Measurements from ENCODE around the gene ITGA11.

The ITGA11 gene

DNA sequence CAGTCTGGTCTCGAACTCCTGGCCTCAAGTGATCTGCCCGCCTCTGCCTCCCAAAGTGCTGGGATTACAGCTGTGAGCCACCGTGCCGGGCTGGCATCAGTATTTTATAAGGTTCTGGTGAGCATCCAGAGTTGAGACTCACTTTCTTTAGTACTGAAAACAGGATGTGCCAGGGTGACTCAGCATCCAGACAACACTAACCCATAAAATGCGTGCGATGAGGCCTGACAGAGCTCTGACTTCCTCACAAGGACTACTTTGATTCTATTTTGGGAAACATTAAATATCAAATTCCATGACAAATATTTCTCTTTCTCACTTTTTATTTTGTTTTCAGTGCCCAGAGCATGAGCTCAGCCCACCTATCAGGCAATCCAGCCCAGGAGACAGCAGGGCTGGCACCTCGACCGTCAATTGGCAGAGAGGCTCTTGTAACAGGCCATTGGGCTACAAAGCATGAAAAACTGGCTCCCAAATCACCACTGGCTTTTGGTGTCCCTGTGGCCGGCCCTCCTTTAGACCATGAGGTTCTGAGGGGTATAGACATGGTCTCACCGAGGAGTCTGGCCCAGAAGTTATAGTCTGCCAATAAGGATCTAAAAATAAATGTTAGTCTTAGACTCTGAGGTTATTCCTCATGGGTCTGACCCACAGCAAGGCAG, 79.4 kb downstream of the ITGA11 start:
- Histone ChIP-seq H3K27me3 (ENCODE audit: low read depth, low read length) (no peaks in the 10 kb centered on the region), H3K9me3 (ENCODE audit: control insufficient read depth in 1 of 2, low read length in 2 of 2) (peaks cover 0 to 10% of the 10 kb centered on the region in 2 donors), H3K4me1 (ENCODE audit: control insufficient read depth in 1 of 2, insufficient read depth in 2 of 2, low read length in 2 of 2) (peaks cover 0 to 4% of the 10 kb centered on the region in 2 donors), H3K27ac (ENCODE audit: low read length) (no peak overlapping the region), H3K4me3 (ENCODE audit: low read depth in 1 of 2, low read length in 2 of 2) (no peak overlapping the region), H3K36me3 (ENCODE audit: control insufficient read depth in 1 of 2, insufficient read depth in 2 of 2, low read length in 2 of 2) (peaks cover 0 to 3% of the 10 kb centered on the region in 2 donors)

- no peaks in the 10 kb centered on the region for H3K9me3 ChIP-seq (ENCODE audit: control insufficient read depth in 1 of 2, low read length in 2 of 2)
- H3K4me3 ChIP-seq (ENCODE audit: low read depth in 1 of 2, low read length in 2 of 2), result no peak overlapping the region
- no peak overlapping the region for H3K27ac ChIP-seq (ENCODE audit: low read length)
- peaks cover 0 to 4% of the 10 kb centered on the region in 2 donors for H3K4me1 ChIP-seq (ENCODE audit: control insufficient read depth in 1 of 2, insufficient read depth in 2 of 2, low read length in 2 of 2)
- H3K36me3 ChIP-seq (ENCODE audit: control insufficient read depth in 1 of 2, insufficient read depth in 2 of 2, low read length in 2 of 2), result peaks cover 0 to 3% of the 10 kb centered on the region in 2 donors
- no peaks in the 10 kb centered on the region for H3K27me3 ChIP-seq (ENCODE audit: low read depth, low read length)
Observed at GRCh38 chr15:68349151-68349550, 82.8 kb downstream of the ITGA11 start.

DNA sequence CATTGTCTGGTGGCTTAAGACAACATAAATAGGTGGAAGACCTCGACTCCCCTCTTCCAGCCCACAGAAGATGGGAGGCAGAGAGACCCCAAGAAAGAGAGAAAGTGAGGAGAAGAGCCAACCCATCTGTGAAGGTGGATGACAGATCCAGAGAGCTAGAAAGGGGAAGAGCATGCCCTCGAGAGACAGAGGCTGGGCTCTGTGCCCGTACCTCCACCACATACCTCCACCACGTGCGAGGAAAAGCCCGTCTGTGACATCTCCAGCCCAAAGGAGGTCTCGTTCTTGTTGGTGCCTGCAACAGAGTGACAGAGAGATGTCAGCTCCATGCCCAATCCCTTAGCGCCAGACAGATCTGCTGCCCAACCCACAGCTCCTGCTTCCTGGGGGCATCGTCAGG, 83.4 kb downstream of the ITGA11 start:
- H3K9me3 ChIP-seq (ENCODE audit: control insufficient read depth in 1 of 2, low read length in 2 of 2), result no peaks in the 10 kb centered on the region
- H3K27ac ChIP-seq (ENCODE audit: low read length), result no peak overlapping the region
- H3K36me3 ChIP-seq (ENCODE audit: control insufficient read depth in 1 of 2, insufficient read depth in 2 of 2, low read length in 2 of 2), result peaks cover 0 to 3% of the 10 kb centered on the region in 2 donors
- no peaks in the 10 kb centered on the region for H3K27me3 ChIP-seq (ENCODE audit: low read depth, low read length)
- H3K4me1 ChIP-seq (ENCODE audit: control insufficient read depth in 1 of 2, insufficient read depth in 2 of 2, low read length in 2 of 2), result peaks cover 0 to 4% of the 10 kb centered on the region in 2 donors
- no peak overlapping the region for H3K4me3 ChIP-seq (ENCODE audit: low read depth in 1 of 2, low read length in 2 of 2)

GRCh38 chr15:68348081-68348480, 83.9 kb downstream of the ITGA11 start:
- H3K4me3 ChIP-seq (ENCODE audit: low read depth in 1 of 2, low read length in 2 of 2), result no peak overlapping the region
- H3K4me1 ChIP-seq (ENCODE audit: control insufficient read depth in 1 of 2, insufficient read depth in 2 of 2, low read length in 2 of 2), result peaks cover 0 to 4% of the 10 kb centered on the region in 2 donors
- H3K27me3 ChIP-seq (ENCODE audit: low read depth, low read length), result no peaks in the 10 kb centered on the region
- no peak overlapping the region for H3K27ac ChIP-seq (ENCODE audit: low read length)
- peaks cover 0 to 2% of the 10 kb centered on the region in 2 donors for H3K36me3 ChIP-seq (ENCODE audit: control insufficient read depth in 1 of 2, insufficient read depth in 2 of 2, low read length in 2 of 2)
- H3K9me3 ChIP-seq (ENCODE audit: control insufficient read depth in 1 of 2, low read length in 2 of 2), result no peaks in the 10 kb centered on the region

- no peak overlapping the region for H3K4me3 ChIP-seq (ENCODE audit: low read depth in 1 of 2, low read length in 2 of 2)
- H3K9me3 ChIP-seq (ENCODE audit: control insufficient read depth in 1 of 2, low read length in 2 of 2), result no peaks in the 10 kb centered on the region
- no peaks in the 10 kb centered on the region for H3K36me3 ChIP-seq (ENCODE audit: control insufficient read depth in 1 of 2, insufficient read depth in 2 of 2, low read length in 2 of 2)
Observed at GRCh38 chr15:68347392-68347791, 84.6 kb downstream of the ITGA11 start.

GRCh38 chr15:68346979-68347378, 85.0 kb downstream of the ITGA11 start:
- Histone ChIP-seq H3K27ac (ENCODE audit: low read length) (no peak overlapping the region), H3K36me3 (ENCODE audit: control insufficient read depth in 1 of 2, insufficient read depth in 2 of 2, low read length in 2 of 2) (no peaks in the 10 kb centered on the region), H3K9me3 (ENCODE audit: control insufficient read depth in 1 of 2, low read length in 2 of 2) (no peaks in the 10 kb centered on the region), H3K4me1 (ENCODE audit: control insufficient read depth in 1 of 2, insufficient read depth in 2 of 2, low read length in 2 of 2) (peaks cover 0 to 4% of the 10 kb centered on the region in 2 donors), H3K27me3 (ENCODE audit: low read depth, low read length) (no peaks in the 10 kb centered on the region), H3K4me3 (ENCODE audit: low read depth in 1 of 2, low read length in 2 of 2) (no peak overlapping the region)

More at GRCh38 chr15:68347392-68347791, 84.6 kb downstream of the ITGA11 start:
- H3K27ac ChIP-seq (ENCODE audit: low read length), result no peak overlapping the region
- H3K27me3 ChIP-seq (ENCODE audit: low read depth, low read length), result no peaks in the 10 kb centered on the region
- H3K4me1 ChIP-seq (ENCODE audit: control insufficient read depth in 1 of 2, insufficient read depth in 2 of 2, low read length in 2 of 2), result peaks cover 0 to 3% of the 10 kb centered on the region in 2 donors

GRCh38 chr15:68345481-68345880, 86.5 kb downstream of the ITGA11 start:
- no peak overlapping the region for H3K4me3 ChIP-seq (ENCODE audit: low read depth in 1 of 2, low read length in 2 of 2)
- no peak overlapping the region for H3K27ac ChIP-seq (ENCODE audit: low read length)
- H3K4me1 ChIP-seq (ENCODE audit: control insufficient read depth in 1 of 2, insufficient read depth in 2 of 2, low read length in 2 of 2), result peaks cover 0 to 17% of the 10 kb centered on the region in 2 donors
- no peaks in the 10 kb centered on the region for H3K9me3 ChIP-seq (ENCODE audit: control insufficient read depth in 1 of 2, low read length in 2 of 2)
- H3K36me3 ChIP-seq (ENCODE audit: control insufficient read depth in 1 of 2, insufficient read depth in 2 of 2, low read length in 2 of 2), result no peaks in the 10 kb centered on the region
- H3K27me3 ChIP-seq (ENCODE audit: low read depth, low read length), result no peaks in the 10 kb centered on the region

- H3K27me3 ChIP-seq (ENCODE audit: low read depth, low read length), result no peaks in the 10 kb centered on the region
- no peak overlapping the region for H3K27ac ChIP-seq (ENCODE audit: low read length)
- H3K9me3 ChIP-seq (ENCODE audit: control insufficient read depth in 1 of 2, low read length in 2 of 2), result no peaks in the 10 kb centered on the region
- H3K36me3 ChIP-seq (ENCODE audit: control insufficient read depth in 1 of 2, insufficient read depth in 2 of 2, low read length in 2 of 2), result no peaks in the 10 kb centered on the region
- H3K4me3 ChIP-seq (ENCODE audit: low read depth in 1 of 2, low read length in 2 of 2), result no peak overlapping the region
- H3K4me1 ChIP-seq (ENCODE audit: control insufficient read depth in 1 of 2, insufficient read depth in 2 of 2, low read length in 2 of 2), result peaks cover 0 to 17% of the 10 kb centered on the region in 2 donors
Observed at GRCh38 chr15:68344600-68344999, 87.4 kb downstream of the ITGA11 start.

DNA sequence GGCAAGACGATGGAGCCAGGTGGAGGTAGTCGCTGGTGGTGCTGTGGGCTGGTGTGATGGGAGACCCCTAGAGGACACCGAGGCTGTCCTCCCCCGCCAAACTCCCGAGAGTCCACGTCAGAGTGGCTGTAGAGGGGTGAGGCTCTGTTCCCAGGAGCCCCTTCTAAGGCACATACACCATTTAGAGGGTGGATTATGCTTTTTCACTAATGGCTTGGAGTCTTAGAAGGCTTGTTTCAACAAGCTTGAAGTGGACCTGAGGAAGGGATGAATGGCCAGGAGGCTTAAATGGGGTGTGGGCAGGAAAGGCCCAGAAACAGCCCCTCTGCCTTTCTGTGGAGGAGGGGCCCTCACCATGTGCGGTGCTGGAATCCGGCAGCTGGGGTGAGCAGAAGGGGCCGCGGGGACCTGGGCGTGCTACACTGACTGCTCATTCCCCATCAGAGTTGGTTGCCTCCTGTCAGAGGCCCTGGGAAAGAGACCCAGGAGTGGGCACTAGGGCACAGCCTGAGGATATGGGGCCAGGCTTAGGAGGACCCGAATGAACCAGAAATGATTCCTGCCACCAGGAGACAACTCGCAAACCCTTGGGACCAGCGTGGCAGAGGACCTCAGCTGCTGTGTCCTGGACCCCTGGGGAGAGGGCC, 88.3 kb downstream of the ITGA11 start:
- Histone ChIP-seq H3K36me3 (ENCODE audit: control insufficient read depth in 1 of 2, insufficient read depth in 2 of 2, low read length in 2 of 2) (no peaks in the 10 kb centered on the region), H3K27ac (ENCODE audit: low read length) (no peak overlapping the region), H3K4me3 (ENCODE audit: low read depth in 1 of 2, low read length in 2 of 2) (no peak overlapping the region), H3K4me1 (ENCODE audit: control insufficient read depth in 1 of 2, insufficient read depth in 2 of 2, low read length in 2 of 2) (peaks cover 0 to 17% of the 10 kb centered on the region in 2 donors), H3K27me3 (ENCODE audit: low read depth, low read length) (no peaks in the 10 kb centered on the region), H3K9me3 (ENCODE audit: control insufficient read depth in 1 of 2, low read length in 2 of 2) (no peaks in the 10 kb centered on the region)

DNA sequence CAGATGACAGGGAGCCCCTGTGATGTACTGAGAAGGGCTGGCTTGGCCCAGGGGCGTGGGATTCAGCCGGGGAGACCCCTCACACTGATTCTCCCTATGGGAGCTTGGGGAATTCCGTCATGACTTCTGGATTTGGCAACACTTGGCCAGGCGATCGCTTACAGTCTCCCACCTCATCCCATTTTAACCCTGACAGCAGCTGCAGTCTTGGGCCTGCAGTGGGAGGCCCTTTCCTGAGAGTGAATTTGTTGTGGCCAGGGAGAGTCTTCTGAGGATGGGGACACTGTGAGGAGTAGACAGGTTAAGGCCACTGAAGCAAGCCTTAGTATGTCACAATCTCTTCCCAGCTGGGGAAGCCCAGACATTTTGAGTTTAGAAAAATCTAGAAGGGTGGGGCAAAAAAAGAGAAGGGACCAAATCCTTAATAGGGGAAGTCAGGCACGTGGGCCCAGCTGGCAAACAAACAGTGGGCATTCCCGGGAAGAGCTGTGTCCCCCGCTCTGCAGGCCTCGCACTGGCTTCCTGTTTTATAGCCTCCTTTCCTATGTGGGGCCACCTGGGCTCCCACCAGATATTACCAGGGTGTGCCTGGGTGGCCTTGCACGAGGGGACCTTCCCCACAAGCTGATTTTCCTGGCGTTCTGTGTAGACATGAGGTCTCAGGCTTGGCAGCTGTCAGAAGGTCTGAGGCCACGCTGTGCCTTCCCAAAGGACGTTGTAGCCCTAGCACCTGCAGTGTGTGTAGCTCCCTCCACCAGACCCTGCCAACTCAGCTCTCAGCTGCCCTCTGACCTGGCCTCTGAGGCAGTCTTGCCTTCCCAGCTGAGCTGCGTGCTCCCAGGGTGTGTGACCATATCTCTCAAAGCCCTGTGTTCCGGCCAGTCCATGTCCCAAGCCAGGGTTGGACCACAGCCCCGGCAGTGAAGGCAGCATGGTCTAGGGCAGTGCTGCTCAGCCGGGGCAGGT, 89.9 kb downstream of the ITGA11 start:
- Histone ChIP-seq H3K27ac (ENCODE audit: low read length) (no peak overlapping the region), H3K9me3 (ENCODE audit: control insufficient read depth in 1 of 2, low read length in 2 of 2) (no peaks in the 10 kb centered on the region), H3K27me3 (ENCODE audit: low read depth, low read length) (no peaks in the 10 kb centered on the region), H3K4me3 (ENCODE audit: low read depth in 1 of 2, low read length in 2 of 2) (no peak overlapping the region), H3K4me1 (ENCODE audit: control insufficient read depth in 1 of 2, insufficient read depth in 2 of 2, low read length in 2 of 2) (peaks cover 0 to 17% of the 10 kb centered on the region in 2 donors), H3K36me3 (ENCODE audit: control insufficient read depth in 1 of 2, insufficient read depth in 2 of 2, low read length in 2 of 2) (no peaks in the 10 kb centered on the region)
